H9 (cell line): ENCODE results near the gene SMARCA2. TPM values are rescaled to one million over a fixed set of nuclear protein-coding genes. Genes with fewer than 3 reads are reported as not detected.

ENCODE experiments used
- DNase-seq: peaks from one replicate; pipeline ENCODE4 v3.0.0-alpha.2; 2017
- H2AFZ ChIP-seq: one replicate; pipeline ENCODE4 v1.6.1; 2013; ENCODE audit warnings: mild to moderate bottlenecking, low read length, control low read depth, moderate library complexity
- H2AK5ac ChIP-seq: 2 replicates; pipeline ENCODE4 v1.6.1; 2013; ENCODE audit warnings: low read length, control low read depth, mixed read lengths; ENCODE audit not compliant: insufficient read length
- H2BK120ac ChIP-seq: one replicate; pipeline ENCODE4 v1.6.1; 2013; ENCODE audit warnings: low read depth, mild to moderate bottlenecking, low read length, control low read depth, inconsistent platforms; ENCODE audit not compliant: poor library complexity, severe bottlenecking
- H2BK12ac ChIP-seq: 2 replicates; pipeline ENCODE4 v1.6.1; 2013; ENCODE audit warnings: low read length, control low read depth, mixed read lengths, low read depth; ENCODE audit not compliant: insufficient read length
- H2BK15ac ChIP-seq: 2 replicates; pipeline ENCODE4 v1.6.1; 2013; ENCODE audit warnings: low read depth, low read length, control low read depth
- H2BK20ac ChIP-seq: one replicate; pipeline ENCODE4 v1.6.1; 2013; ENCODE audit warnings: low read depth, mild to moderate bottlenecking, low read length, control low read depth, inconsistent platforms; ENCODE audit not compliant: poor library complexity, severe bottlenecking
- H2BK5ac ChIP-seq: 2 replicates; pipeline ENCODE4 v1.6.1; 2013; ENCODE audit warnings: low read length, control low read depth, mixed read lengths; ENCODE audit not compliant: insufficient read length
- H3K14ac ChIP-seq: 2 replicates; pipeline ENCODE4 v1.6.1; 2013; ENCODE audit warnings: low read length, control low read depth; ENCODE audit not compliant: insufficient read depth
- H3K18ac ChIP-seq: 2 replicates; pipeline ENCODE4 v1.6.1; 2013; ENCODE audit warnings: low read depth, mild to moderate bottlenecking, mixed read lengths, low read length, control low read depth; ENCODE audit not compliant: insufficient read length
- H3K23ac ChIP-seq: 2 replicates; pipeline ENCODE4 v1.6.1; 2013; ENCODE audit warnings: low read length, control low read depth, mixed read lengths, low read depth; ENCODE audit not compliant: insufficient read length
- H3K23me2 ChIP-seq: 2 replicates; pipeline ENCODE4 v1.6.1; 2013; ENCODE audit warnings: low read depth, mild to moderate bottlenecking, mixed read lengths, low read length, control low read depth; ENCODE audit not compliant: insufficient read length, poor library complexity, severe bottlenecking
- H3K27ac ChIP-seq: 2 replicates; pipeline ENCODE4 v1.5.1; 2013; ENCODE audit warnings: low read length, control low read depth, mixed read lengths, low read depth; ENCODE audit not compliant: insufficient read length
- H3K27me3 ChIP-seq: 2 replicates; pipeline ENCODE4 v1.6.1; 2013; ENCODE audit warnings: low read length, control low read depth, inconsistent platforms; ENCODE audit not compliant: insufficient read depth
- H3K4ac ChIP-seq: 2 replicates; pipeline ENCODE4 v1.6.1; 2013; ENCODE audit warnings: low read depth, mild to moderate bottlenecking, control low read depth, inconsistent platforms, low read length, moderate library complexity
- H3K4me1 ChIP-seq: 2 replicates; pipeline ENCODE4 v1.6.1; 2013; ENCODE audit warnings: low read length, control low read depth, inconsistent platforms; ENCODE audit not compliant: insufficient read depth
- H3K4me2 ChIP-seq: 2 replicates; pipeline ENCODE4 v1.6.1; 2013; ENCODE audit warnings: low read length, control low read depth, mixed read lengths; ENCODE audit not compliant: insufficient read length, insufficient read depth
- H3K56ac ChIP-seq: 2 replicates; pipeline ENCODE4 v1.6.1; 2013; ENCODE audit warnings: low read depth, mild to moderate bottlenecking, mixed read lengths, low read length, control low read depth; ENCODE audit not compliant: insufficient read length
- H3K79me1 ChIP-seq: 2 replicates; pipeline ENCODE4 v1.6.1; 2013; ENCODE audit warnings: low read depth, mild to moderate bottlenecking, moderate library complexity, low read length, control low read depth, inconsistent platforms; ENCODE audit not compliant: insufficient read depth, poor library complexity, severe bottlenecking
- H3K79me2 ChIP-seq: 2 replicates; pipeline ENCODE4 v1.6.1; 2013; ENCODE audit warnings: low read length, control low read depth, inconsistent platforms; ENCODE audit not compliant: insufficient read depth
- H3K9ac ChIP-seq: 2 replicates; pipeline ENCODE4 v1.6.1; 2013; ENCODE audit warnings: low read length, control low read depth, mixed read lengths; ENCODE audit not compliant: insufficient read length; ENCODE audit errors: extremely low read depth
- H3K9me3 ChIP-seq: one replicate; pipeline ENCODE4 v1.6.1; 2013; ENCODE audit warnings: low read depth, low read length, inconsistent platforms; ENCODE audit not compliant: control insufficient read depth
- H3T11ph ChIP-seq: one replicate; pipeline ENCODE4 v1.6.1; 2013; ENCODE audit warnings: mild to moderate bottlenecking, low read length, control low read depth, inconsistent platforms
- H4K20me1 ChIP-seq: one replicate; pipeline ENCODE4 v1.6.1; 2013; ENCODE audit not compliant: control insufficient read depth, insufficient read length, insufficient read depth
- H4K5ac ChIP-seq: 2 replicates; pipeline ENCODE4 v1.6.1; 2013; ENCODE audit warnings: low read depth, mild to moderate bottlenecking, mixed read lengths, low read length, control low read depth; ENCODE audit not compliant: insufficient read length
- H4K8ac ChIP-seq: replicated peaks from 2 replicates; pipeline ENCODE4 v1.6.1; 2013; ENCODE audit warnings: low read length, control low read depth, mixed read lengths, low read depth; ENCODE audit not compliant: insufficient read length
- H4K91ac ChIP-seq: 2 replicates; pipeline ENCODE4 v1.6.1; 2013; ENCODE audit warnings: low read depth, mild to moderate bottlenecking, moderate library complexity, mixed read lengths, low read length, control low read depth; ENCODE audit not compliant: insufficient read length
- H3K27ac Mint-ChIP-seq, 3 experiments: 2 replicates in 2 of 3; 3 replicates in 1 of 3; pipeline ENCODE4 v1.8.0; 2020 to 2021; ENCODE audit warnings: mixed read lengths in 3 of 3, mild to moderate bottlenecking in 1 of 3, moderate library complexity in 1 of 3
- H3K27me3 Mint-ChIP-seq: 2 replicates; pipeline ENCODE4 v1.8.0; 2021; ENCODE audit warnings: low read depth, mild to moderate bottlenecking, moderate library complexity, mixed read lengths
- H3K36me3 Mint-ChIP-seq, 3 experiments: 2 replicates in 2 of 3; 3 replicates in 1 of 3; pipeline ENCODE4 v1.8.0; 2020 to 2021; ENCODE audit warnings: low read depth in 3 of 3, mixed read lengths in 3 of 3; ENCODE audit not compliant: insufficient read depth in 1 of 3
- H3K4me1 Mint-ChIP-seq, 2 experiments: 2 replicates each; pipeline ENCODE4 v1.8.0; 2020; ENCODE audit warnings: mixed read lengths in 2 of 2
- H3K4me3 Mint-ChIP-seq, 2 experiments: 2 replicates in 1 of 2; 3 replicates in 1 of 2; pipeline ENCODE4 v1.8.0; 2020 to 2021; ENCODE audit warnings: mild to moderate bottlenecking in 2 of 2, mixed read lengths in 2 of 2, moderate library complexity in 1 of 2
- H3K9me3 Mint-ChIP-seq, 2 experiments: 2 replicates in 1 of 2; 3 replicates in 1 of 2; pipeline ENCODE4 v1.8.0; 2020; ENCODE audit warnings: mild to moderate bottlenecking in 2 of 2, mixed read lengths in 2 of 2, moderate library complexity in 1 of 2
- WGBS: extraction: QIAGEN DNeasy Blood & Tissue Kit; methylation state at CpG from one replicate; pipeline ENCODE4 v1.1.7; 2013; ENCODE audit warnings: missing lambda C conversion rate, low lambda C conversion rate, mixed read lengths; ENCODE audit not compliant: insufficient read length; ENCODE audit errors: extremely low coverage; 5-methylcytosine and 5-hydroxymethylcytosine counted together
- total RNA-seq: library from RNA; stranded (reverse); gene quantifications from 2 replicates; pipeline ENCODE4 v1.2.1, GENCODE V29; 2021
- TF ChIP-seq, protein P1 (sequence below): fragments of 200-600 bp; sonication (generic); conservative IDR thresholded peaks from 3 replicates; pipeline ENCODE4 v1.8.0; 2021; ENCODE audit warnings: antibody characterized with exemption, mild to moderate bottlenecking

The SMARCA2 gene
- total RNA-seq, 1 experiment from 2014 or later = 15.3 TPM

DNA sequence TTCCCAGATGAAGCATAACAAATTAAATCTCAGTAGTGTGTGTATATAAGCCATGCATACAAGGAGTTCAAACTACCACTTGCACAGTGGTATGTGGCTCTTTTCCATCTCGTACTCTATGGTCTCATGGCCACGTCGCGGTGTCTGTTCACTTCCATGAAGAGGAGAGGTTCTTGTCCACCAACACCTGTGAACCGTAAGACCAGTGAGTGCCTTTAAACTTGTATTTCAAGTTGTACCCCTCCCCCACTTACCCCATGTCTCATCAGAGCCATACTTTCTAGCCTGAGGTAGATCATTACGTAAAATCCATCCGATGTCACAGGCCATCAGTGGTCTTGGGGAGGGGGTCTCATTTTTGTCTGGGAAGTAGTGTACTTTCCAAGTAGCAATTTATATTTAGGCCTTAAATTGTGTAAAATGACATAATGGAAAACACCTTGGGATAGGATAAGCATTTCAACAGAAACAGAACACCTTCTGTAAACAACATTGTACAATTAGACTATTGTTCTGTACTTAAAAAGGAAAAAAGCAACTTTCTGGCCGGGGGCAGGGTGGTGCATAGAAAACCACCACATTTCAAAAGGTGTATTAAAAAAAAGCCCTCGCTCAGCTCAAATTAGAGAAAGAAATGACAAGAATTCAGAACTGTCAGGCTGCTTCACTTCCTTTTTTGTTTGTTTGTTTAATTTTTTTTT, 163.0 kb downstream of the SMARCA2 start:
- Mint-ChIP-seq H3K4me3 (no peak overlapping the region; a peak in 1 of 5 replicates), H3K4me1 (peaks cover 40 to 45% of the 10 kb centered on the region in 2 experiments), H3K9me3 (no peaks in the 10 kb centered on the region), H3K36me3 (peaks cover 0 to 5% (median under 1%) of the 10 kb centered on the region in 3 experiments; a peak in 2 of 7 replicates), H3K27ac (peak overlapping the region in 2 of 3 experiments; percentile 79 to 85; a peak in 3 of 7 replicates), H3K27me3 (no peaks in the 10 kb centered on the region; the same call in 1 of the 2 replicates)
- no peaks in the 10 kb centered on the region for H3K79me2 ChIP-seq
- H3K18ac ChIP-seq = no peak overlapping the region
- no peak overlapping the region for H4K8ac ChIP-seq
- peaks cover 7% of the 10 kb centered on the region; the same call in 1 of the 2 replicates for H3K4me1 ChIP-seq
- no peak overlapping the region for H3T11ph ChIP-seq
- H3K14ac ChIP-seq = no peak overlapping the region
- H3K23me2 ChIP-seq = peaks cover 2% of the 10 kb centered on the region
- no peak overlapping the region for H2BK15ac ChIP-seq
- H4K91ac ChIP-seq = no peak overlapping the region
- no peak overlapping the region for H2AFZ ChIP-seq
- no peak overlapping the region for H3K4ac ChIP-seq
- H3K27ac ChIP-seq = no peak overlapping the region
- no peak overlapping the region for H3K9ac ChIP-seq
- H3K56ac ChIP-seq = no peak overlapping the region
- H2AK5ac ChIP-seq = no peak overlapping the region
- WGBS = no CpG with 5 or more reads among the region's 9 CpGs
- no peaks in the 10 kb centered on the region for H3K9me3 ChIP-seq
- DNase-seq = no peak
- H2BK12ac ChIP-seq = no peak overlapping the region
- H2BK20ac ChIP-seq = no peak overlapping the region
- no peak overlapping the region for H3K23ac ChIP-seq
- H2BK5ac ChIP-seq = no peak overlapping the region
- no peak overlapping the region for H2BK120ac ChIP-seq
- no peak overlapping the region for H4K5ac ChIP-seq
- H4K20me1 ChIP-seq = no peaks in the 10 kb centered on the region
- H3K79me1 ChIP-seq = no peaks in the 10 kb centered on the region
- H3K27me3 ChIP-seq = no peaks in the 10 kb centered on the region
- H3K4me2 ChIP-seq = no peak overlapping the region
- TF ChIP-seq, protein P1, sequence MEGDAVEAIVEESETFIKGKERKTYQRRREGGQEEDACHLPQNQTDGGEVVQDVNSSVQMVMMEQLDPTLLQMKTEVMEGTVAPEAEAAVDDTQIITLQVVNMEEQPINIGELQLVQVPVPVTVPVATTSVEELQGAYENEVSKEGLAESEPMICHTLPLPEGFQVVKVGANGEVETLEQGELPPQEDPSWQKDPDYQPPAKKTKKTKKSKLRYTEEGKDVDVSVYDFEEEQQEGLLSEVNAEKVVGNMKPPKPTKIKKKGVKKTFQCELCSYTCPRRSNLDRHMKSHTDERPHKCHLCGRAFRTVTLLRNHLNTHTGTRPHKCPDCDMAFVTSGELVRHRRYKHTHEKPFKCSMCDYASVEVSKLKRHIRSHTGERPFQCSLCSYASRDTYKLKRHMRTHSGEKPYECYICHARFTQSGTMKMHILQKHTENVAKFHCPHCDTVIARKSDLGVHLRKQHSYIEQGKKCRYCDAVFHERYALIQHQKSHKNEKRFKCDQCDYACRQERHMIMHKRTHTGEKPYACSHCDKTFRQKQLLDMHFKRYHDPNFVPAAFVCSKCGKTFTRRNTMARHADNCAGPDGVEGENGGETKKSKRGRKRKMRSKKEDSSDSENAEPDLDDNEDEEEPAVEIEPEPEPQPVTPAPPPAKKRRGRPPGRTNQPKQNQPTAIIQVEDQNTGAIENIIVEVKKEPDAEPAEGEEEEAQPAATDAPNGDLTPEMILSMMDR = no peak
